ENCODE data around the gene UQCRC1. TPM values are rescaled to one million over a fixed set of nuclear protein-coding genes. Genes with fewer than 3 reads are reported as not detected.
A peak's percentile ranks its signal among the peaks of the same experiment; 100 is the strongest.

UQCRC1 gene
- total RNA-seq, 6 donors from 2014 or later, result 119 to 239 (median 154) TPM

GRCh38 chr3:48584836-48585235 lies 24.6 kb downstream of the UQCRC1 start:
- Histone ChIP-seq H3K4me1 (no peaks in the 10 kb centered on the region), H3K9me3 (no peaks in the 10 kb centered on the region), H3K36me3 (no peaks in the 10 kb centered on the region), H3K27me3 (no peaks in the 10 kb centered on the region), H3K27ac (no peak overlapping the region), H3K4me3 (no peak overlapping the region)
- TF ChIP-seq, protein P1, sequence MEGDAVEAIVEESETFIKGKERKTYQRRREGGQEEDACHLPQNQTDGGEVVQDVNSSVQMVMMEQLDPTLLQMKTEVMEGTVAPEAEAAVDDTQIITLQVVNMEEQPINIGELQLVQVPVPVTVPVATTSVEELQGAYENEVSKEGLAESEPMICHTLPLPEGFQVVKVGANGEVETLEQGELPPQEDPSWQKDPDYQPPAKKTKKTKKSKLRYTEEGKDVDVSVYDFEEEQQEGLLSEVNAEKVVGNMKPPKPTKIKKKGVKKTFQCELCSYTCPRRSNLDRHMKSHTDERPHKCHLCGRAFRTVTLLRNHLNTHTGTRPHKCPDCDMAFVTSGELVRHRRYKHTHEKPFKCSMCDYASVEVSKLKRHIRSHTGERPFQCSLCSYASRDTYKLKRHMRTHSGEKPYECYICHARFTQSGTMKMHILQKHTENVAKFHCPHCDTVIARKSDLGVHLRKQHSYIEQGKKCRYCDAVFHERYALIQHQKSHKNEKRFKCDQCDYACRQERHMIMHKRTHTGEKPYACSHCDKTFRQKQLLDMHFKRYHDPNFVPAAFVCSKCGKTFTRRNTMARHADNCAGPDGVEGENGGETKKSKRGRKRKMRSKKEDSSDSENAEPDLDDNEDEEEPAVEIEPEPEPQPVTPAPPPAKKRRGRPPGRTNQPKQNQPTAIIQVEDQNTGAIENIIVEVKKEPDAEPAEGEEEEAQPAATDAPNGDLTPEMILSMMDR (IDR thresholded peaks at IDR 0.05), result no peak
- no peak for TF ChIP-seq POLR2AphosphoS5 (IDR thresholded peaks at IDR 0.05)
- TF ChIP-seq EP300 (IDR thresholded peaks at IDR 0.05), result no peak
- no peak for TF ChIP-seq POLR2A (IDR thresholded peaks at IDR 0.05)
- peak in 1 of 2 donors; percentile 78 for DNase-seq
- ATAC-seq (ENCODE audit: low FRiP score in 2 of 2), result no peak
- 73 to 75% methylated on average over 4 to 9 of the region's 9 CpGs for WGBS, 2 donors

DNA sequence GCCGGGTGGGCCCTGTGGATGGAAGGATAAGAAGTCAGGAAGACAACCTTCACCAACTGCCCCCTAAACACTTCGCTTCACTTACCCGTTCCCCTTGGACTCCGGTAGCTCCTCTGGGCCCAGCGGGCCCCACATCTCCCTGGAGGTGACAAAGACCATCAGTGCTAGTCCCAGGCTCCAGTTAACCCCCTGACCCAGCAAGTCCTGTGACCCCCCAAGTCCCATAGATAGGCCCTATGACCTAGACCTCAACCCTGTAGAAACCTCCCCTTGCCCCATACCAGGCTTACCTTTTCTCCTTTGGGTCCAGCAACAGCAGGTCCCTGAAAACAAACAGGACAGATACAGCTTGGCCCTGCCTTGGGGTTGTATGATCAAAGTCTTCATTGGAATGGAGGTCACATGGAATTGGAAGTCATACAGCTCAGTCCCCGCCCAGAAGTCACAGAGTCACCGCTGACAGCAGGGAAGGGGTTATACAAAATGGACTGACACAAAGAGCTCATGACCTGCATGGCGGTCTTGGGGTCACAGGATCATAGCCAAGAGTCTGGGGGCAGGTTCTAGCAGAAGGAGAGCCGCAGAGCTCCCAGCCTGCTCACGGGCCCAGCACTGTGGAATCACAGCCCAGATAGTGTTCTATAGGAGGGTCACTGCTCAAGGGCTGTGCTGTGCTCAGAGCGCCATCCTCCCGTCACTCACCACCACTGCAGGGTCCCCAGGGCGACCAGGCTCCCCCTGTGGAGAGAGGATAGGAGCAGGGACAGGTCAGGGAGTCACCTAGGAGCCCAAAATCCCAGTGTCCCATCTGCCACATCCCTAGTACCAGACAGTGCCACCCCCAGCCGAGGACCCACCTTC lies 27.6 kb downstream of the UQCRC1 start:
- WGBS, 2 donors, result 88 to 90% methylated on average over 13 to 14 of the region's 14 CpGs
- no peaks in the 10 kb centered on the region for H3K27me3 ChIP-seq
- no peak for ATAC-seq (ENCODE audit: low FRiP score in 2 of 2)

DNA sequence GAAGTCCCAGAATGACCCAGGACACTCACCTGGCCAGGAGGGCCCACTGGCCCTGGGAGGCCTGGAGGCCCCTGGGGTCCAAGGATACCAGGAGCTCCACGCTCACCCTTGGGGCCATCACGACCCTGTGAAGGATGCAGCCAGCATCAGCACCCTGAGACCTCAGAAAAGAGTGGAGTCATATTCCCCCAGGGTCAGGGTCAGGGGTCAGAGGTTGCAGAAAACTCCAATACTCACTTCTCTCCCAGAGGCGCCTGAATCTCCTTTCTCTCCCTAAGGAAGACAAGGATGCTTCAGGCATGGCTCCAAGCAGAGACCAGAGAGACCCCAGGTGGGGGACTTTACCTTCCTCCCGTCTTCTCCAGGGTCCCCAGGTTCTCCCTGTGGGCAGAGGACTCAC lies 32.8 kb downstream of the UQCRC1 start:
- Histone ChIP-seq H3K27me3 (no peaks in the 10 kb centered on the region), H3K27ac (no peak overlapping the region), H3K4me1 (no peaks in the 10 kb centered on the region), H3K4me3 (no peak overlapping the region), H3K9me3 (no peaks in the 10 kb centered on the region), H3K36me3 (no peaks in the 10 kb centered on the region)
- TF ChIP-seq EP300 (IDR thresholded peaks at IDR 0.05), result no peak
- no peak for TF ChIP-seq POLR2AphosphoS5 (IDR thresholded peaks at IDR 0.05)
- TF ChIP-seq POLR2A (IDR thresholded peaks at IDR 0.05), result no peak
- TF ChIP-seq, protein P1 (IDR thresholded peaks at IDR 0.05), result no peak
- WGBS, 2 donors, result 80% methylated on average over 3 to 4 of the region's 4 CpGs
- DNase-seq (no peak), ATAC-seq (ENCODE audit: low FRiP score in 2 of 2) (no peak)

More for the DNA sequence above, 27.6 kb downstream of the UQCRC1 start:
- Histone ChIP-seq H3K4me3 (no peak overlapping the region), H3K27ac (no peak overlapping the region), H3K36me3 (no peaks in the 10 kb centered on the region), H3K4me1 (no peaks in the 10 kb centered on the region), H3K9me3 (no peaks in the 10 kb centered on the region)
- no peak for TF ChIP-seq EP300 (IDR thresholded peaks at IDR 0.05)
- DNase-seq, result peak in 1 of 2 donors; percentile 31

GRCh38 chr3:48575366-48575765 lies 34.1 kb downstream of the UQCRC1 start:
- Histone ChIP-seq H3K27me3 (no peaks in the 10 kb centered on the region), H3K4me3 (no peak overlapping the region), H3K27ac (no peak overlapping the region), H3K4me1 (no peaks in the 10 kb centered on the region), H3K36me3 (no peaks in the 10 kb centered on the region), H3K9me3 (no peaks in the 10 kb centered on the region)
- 82 to 88% methylated on average over 11 to 16 of the region's 17 CpGs for WGBS, 2 donors
- DNase-seq (peak in 1 of 2 donors; percentile 76), ATAC-seq (ENCODE audit: low FRiP score in 2 of 2) (no peak)
- TF ChIP-seq POLR2AphosphoS5 (IDR thresholded peaks at IDR 0.05) (no peak), EP300 (IDR thresholded peaks at IDR 0.05) (no peak), POLR2A (IDR thresholded peaks at IDR 0.05) (no peak)
- TF ChIP-seq, protein P1 (IDR thresholded peaks at IDR 0.05), result no peak

DNA sequence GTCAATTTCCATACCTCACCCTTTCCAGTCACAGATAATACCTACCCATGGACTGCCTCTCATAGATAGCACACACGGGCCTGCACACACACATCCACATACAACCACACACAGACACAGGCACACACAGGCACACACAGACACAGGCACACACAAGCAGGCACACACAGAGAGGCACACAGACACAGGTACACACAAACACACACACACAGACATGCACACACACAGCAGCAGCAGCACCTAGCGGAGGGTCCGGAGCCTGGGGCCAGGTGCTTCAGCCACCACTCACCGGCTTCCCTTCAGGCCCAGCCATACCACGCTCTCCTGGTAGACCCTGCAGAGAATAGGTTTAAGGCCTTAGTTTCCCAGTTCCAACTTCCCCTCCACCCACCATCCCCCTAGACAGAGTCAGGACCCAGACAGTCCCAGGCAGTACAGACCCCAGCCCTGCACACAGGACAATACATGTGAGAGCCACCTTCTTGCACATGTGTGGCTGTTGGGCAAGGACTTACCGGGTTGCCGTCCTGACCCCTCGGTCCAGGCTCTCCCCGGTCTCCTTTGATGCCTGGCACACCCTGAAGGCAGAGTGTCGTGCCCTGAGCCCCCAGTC lies 35.4 kb downstream of the UQCRC1 start:
- peak in 1 of 2 donors; percentile 33 for DNase-seq
- 91 to 99% methylated on average over 10 of the region's 10 CpGs for WGBS, 2 donors

More for the DNA sequence above, 35.4 kb downstream of the UQCRC1 start:
- Histone ChIP-seq H3K27ac (no peak overlapping the region), H3K36me3 (no peaks in the 10 kb centered on the region), H3K27me3 (no peaks in the 10 kb centered on the region), H3K4me1 (no peaks in the 10 kb centered on the region), H3K4me3 (no peak overlapping the region), H3K9me3 (no peaks in the 10 kb centered on the region)
- no peak for ATAC-seq (ENCODE audit: low FRiP score in 2 of 2)
- TF ChIP-seq EP300 (IDR thresholded peaks at IDR 0.05) (no peak), POLR2A (IDR thresholded peaks at IDR 0.05) (no peak), POLR2AphosphoS5 (IDR thresholded peaks at IDR 0.05) (no peak)
- TF ChIP-seq, protein P1 (IDR thresholded peaks at IDR 0.05), result no peak

Measured in upper lobe of left lung (tissue), 6 donors.